ENCODE data around the gene HAPSTR1. TPM values are rescaled to one million over a fixed set of nuclear protein-coding genes. Genes with fewer than 3 reads are reported as not detected.

HAPSTR1 gene
- total and polyA plus RNA-seq, 2 of the 8 experiments (the other 6 are each of a cell fraction or from before 2014, with no cell fraction given) = 11.9 to 66.1 TPM

DNA sequence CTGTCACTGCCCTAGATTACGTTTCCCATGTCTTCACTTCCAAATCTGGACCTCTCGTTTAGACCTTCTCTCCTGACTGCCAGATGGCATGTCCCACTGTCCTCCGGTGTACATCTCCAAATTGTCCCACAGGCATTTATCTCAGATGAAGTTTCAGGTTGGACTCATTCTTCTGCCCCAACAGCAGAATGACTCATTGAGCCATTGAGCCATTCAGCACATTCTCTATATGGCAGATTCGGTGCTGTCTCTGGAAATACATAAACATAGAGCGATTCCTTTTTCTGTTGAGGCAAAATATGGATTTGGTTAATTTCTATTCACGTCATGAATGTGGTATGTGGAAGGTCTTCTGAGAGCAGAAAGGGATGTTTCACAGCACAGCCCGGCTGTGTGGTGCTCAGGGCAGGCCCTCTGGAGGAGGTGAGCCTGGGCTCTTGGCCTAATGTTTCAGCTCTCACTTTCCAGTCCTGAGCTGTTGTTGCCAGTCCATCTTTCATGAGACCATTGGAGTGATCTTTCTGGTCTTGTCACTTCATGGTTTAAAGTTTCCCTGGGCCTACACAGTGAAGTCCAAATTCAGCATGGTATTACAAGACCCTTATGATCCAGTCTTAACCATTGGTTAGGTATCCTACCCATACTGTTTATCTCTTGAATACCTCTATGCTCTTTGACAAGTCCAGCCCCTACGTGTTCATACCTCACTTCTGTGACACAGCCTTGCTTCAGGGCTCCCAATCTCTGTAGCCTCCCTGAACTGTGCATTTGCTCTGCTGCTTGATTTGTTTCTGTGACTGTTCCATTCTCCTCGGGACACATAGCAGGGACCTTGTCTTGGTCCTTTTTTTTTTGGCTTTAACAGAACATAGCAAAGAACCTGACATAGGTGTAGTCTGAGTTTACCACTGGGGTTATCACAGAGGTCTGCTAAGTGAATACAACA is 15.9 kb downstream of the HAPSTR1 start:
- Histone ChIP-seq H3K14ac (ENCODE audit: insufficient read length) (no peak overlapping the region), H2BK20ac (ENCODE audit: low read length) (no peak overlapping the region), H4K5ac (ENCODE audit: insufficient read length, low read depth, low read length) (no peak overlapping the region), H3K4me3 (ENCODE audit: extremely low read depth in 1 of 4, insufficient read depth in 2 of 4, low read depth in 3 of 4, low read length in 4 of 4) (no peak overlapping the region), H3K56ac (replicated peaks; ENCODE audit: insufficient read length, low read depth, low read length) (no peak overlapping the region), H4K20me1 (replicated peaks in 1 of 2; ENCODE audit: control insufficient read depth in 1 of 2, insufficient read depth in 2 of 2, low read length in 2 of 2) (peaks cover 41 to 53% of the 10 kb centered on the region in 2 experiments), H3K27ac (ENCODE audit: low read depth, low read length) (no peak overlapping the region), H3K79me1 (ENCODE audit: low read depth, low read length) (peaks cover 7% of the 10 kb centered on the region), H3K9ac (replicated peaks in 1 of 4; ENCODE audit: extremely low read depth in 1 of 4, low read depth in 3 of 4, low read length in 3 of 4) (no peak overlapping the region), H2AFZ (ENCODE audit: low read length) (no peak overlapping the region), H3K4me1 (replicated peaks in 1 of 4; ENCODE audit: control insufficient read depth in 3 of 4, insufficient read depth in 4 of 4, low read length in 3 of 4) (peaks cover 3 to 17% (median 15%) of the 10 kb centered on the region in 4 experiments), H2BK5ac (ENCODE audit: low read depth, low read length) (no peak overlapping the region), H3K79me2 (ENCODE audit: control insufficient read depth in 1 of 2, insufficient read depth in 2 of 2, low read length in 2 of 2) (peaks cover 39 to 100% of the 10 kb centered on the region in 2 experiments), H3K36me3 (ENCODE audit: control insufficient read depth in 2 of 4, insufficient read depth in 4 of 4, low read length in 3 of 4) (peaks cover 13 to 66% (median 38%) of the 10 kb centered on the region in 4 experiments), H3K9me3 (ENCODE audit: insufficient read depth in 2 of 2, low read depth in 1 of 2, low read length in 1 of 2) (no peaks in the 10 kb centered on the region), H2AK5ac (ENCODE audit: low read depth, low read length) (no peak overlapping the region), H2BK12ac (ENCODE audit: low read depth, low read length) (no peak overlapping the region), H3K23ac (ENCODE audit: insufficient read length) (no peak overlapping the region), H2BK120ac (replicated peaks; ENCODE audit: low read depth, low read length) (no peak overlapping the region), H3K27me3 (replicated peaks in 1 of 4; ENCODE audit: control insufficient read depth in 3 of 4, extremely low read depth in 1 of 4, insufficient read depth in 3 of 4, low read length in 3 of 4) (no peaks in the 10 kb centered on the region), H2BK15ac (ENCODE audit: low read length) (no peak overlapping the region), H3K4ac (replicated peaks; ENCODE audit: insufficient read length, low read depth, low read length) (no peak overlapping the region), H3K23me2 (ENCODE audit: low read depth, low read length) (no peaks in the 10 kb centered on the region), H4K8ac (ENCODE audit: extremely low read depth, insufficient read depth, low read length) (no peak overlapping the region), H3K18ac (ENCODE audit: extremely low read depth, low read length) (no peak overlapping the region), H3K4me2 (ENCODE audit: insufficient read depth in 1 of 2, low read depth in 2 of 2, low read length in 2 of 2) (peak overlapping the region in 1 of 2 experiments; percentile 9; a peak in 1 of 4 replicates), H4K91ac (replicated peaks; ENCODE audit: insufficient read length, low read length) (no peak overlapping the region)
- no peak for DNase-seq (ENCODE audit: low read depth in 1 of 2, low spot score in 2 of 2)
- ChIA-PET CTCF (ENCODE audit: partially characterized antibody) (interaction anchor here (1.1 kb wide), 1 partner anchor 10 kb away, joined by 3 read pairs; no protein-coding TSS in a partner anchor), POLR2A (ENCODE audit: partially characterized antibody) (interaction anchor here (1.1 to 10.2 kb wide), 3 partner anchors 8 to 19 kb away, joined by 4 to 94 read pairs (median 6); no protein-coding TSS in a partner anchor)
- 86% methylated on average over 9 of the region's 9 CpGs; no CpG with 5 or more reads in 1 of the 2 experiments for WGBS, 2 experiments (ENCODE audit: extremely low coverage in 1 of 2, insufficient coverage in 1 of 2, insufficient read length in 1 of 2, insufficient replicate concordance in 2 of 2, low coverage in 1 of 2, low lambda C conversion rate in 2 of 2, missing lambda C conversion rate in 1 of 2)
- no peak for FAIRE-seq
- TF ChIP-seq CTBP2 (IDR thresholded peaks at IDR 0.05; ENCODE audit: borderline replicate concordance, insufficient read depth, insufficient read length, low read length) = no peak
- TF ChIP-seq SAP30 (IDR thresholded peaks at IDR 0.05; ENCODE audit: insufficient read depth, insufficient replicate concordance, low read length) = no peak
- TF ChIP-seq SUZ12 (IDR thresholded peaks at IDR 0.05; ENCODE audit: low read length) = no peak

All from H1 (cell line).